HuH-7 (cell line): ENCODE data around the gene PIK3R5.

Source experiments
- DNase-seq: peaks from one replicate; pipeline ENCODE4 v3.0.0; 2011; ENCODE audit warnings: low spot score

PIK3R5 gene

DNA sequence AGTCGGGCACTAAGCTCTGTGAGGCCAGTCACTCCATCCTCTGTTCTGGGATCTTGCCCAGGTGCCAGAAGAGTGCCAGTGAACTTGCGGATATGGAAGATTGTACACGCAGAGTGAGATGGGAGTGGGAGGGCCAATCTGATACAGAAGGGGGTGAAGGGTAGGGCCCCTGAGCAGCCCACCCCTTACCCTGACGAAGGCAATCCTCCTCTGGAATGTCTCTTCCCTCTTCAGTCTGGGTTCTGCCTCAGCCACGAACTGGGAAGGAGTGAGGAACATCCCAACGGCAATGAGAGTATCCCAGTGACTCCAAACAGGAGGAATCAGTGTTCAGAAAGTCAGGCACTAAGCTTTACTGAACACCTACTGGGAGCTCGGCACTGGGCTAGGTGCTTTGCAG lies 86.1 kb downstream of the PIK3R5 start:
- no peak for DNase-seq

DNA sequence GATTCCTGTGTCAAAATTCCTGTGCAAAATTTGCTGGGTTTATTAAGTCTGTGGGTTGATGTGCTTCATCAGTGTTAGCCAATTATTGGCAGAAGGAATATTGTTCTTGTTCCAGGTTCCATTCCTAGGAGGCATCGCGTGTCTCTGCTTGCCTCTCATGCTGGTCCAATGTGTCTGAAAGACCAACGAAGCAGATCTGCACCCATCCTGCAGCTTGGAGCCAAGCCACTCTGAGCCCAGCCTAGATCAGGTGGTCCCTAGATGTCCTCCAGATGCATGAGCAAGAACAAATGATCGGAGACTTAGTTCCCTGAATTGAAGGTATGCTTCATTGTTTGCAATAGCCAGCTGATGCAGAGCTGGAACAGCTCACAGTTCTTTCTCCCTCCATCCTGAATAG lies 87.5 kb downstream of the PIK3R5 start:
- DNase-seq, result no peak

DNA sequence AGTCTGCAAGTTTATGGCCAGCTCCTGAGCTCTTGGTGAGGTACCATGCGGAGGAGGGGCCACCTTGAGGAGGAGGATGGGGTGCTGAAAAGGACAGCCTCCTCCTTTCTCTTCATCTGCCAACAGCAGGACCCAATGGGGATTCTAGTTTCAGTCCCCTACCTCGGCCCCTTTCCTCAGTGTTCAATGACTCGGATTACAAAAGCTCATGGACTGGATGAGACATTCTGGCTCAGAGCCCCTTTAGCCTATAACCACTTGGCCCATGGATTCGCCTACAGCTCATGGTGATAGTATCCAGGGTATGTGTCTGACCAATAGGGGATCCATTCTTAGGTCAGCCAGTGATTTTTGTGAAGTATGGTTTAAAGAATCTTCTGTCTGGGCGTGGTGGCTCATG lies 89.5 kb downstream of the PIK3R5 start:
- DNase-seq, result no peak

DNA sequence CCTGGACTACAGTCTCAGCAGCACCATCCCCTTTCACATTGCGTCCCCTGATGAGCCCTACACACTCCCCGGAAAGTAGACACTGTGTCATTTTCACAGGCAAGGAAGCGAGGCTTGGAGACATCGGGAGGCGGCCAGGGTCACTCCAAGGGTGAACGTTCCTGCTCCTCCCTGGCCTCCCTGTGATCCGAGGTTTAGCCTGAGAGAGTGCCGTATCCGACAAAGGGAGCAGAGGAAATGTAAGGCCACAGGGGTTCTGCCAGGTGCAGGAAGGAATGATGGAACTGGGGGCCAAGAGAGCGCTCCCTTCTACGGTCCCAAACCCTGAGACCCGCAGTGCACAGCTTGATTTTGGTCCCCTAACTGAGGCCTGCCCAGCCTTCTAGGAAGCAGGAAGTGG lies 90.1 kb downstream of the PIK3R5 start:
- DNase-seq, result no peak

DNA sequence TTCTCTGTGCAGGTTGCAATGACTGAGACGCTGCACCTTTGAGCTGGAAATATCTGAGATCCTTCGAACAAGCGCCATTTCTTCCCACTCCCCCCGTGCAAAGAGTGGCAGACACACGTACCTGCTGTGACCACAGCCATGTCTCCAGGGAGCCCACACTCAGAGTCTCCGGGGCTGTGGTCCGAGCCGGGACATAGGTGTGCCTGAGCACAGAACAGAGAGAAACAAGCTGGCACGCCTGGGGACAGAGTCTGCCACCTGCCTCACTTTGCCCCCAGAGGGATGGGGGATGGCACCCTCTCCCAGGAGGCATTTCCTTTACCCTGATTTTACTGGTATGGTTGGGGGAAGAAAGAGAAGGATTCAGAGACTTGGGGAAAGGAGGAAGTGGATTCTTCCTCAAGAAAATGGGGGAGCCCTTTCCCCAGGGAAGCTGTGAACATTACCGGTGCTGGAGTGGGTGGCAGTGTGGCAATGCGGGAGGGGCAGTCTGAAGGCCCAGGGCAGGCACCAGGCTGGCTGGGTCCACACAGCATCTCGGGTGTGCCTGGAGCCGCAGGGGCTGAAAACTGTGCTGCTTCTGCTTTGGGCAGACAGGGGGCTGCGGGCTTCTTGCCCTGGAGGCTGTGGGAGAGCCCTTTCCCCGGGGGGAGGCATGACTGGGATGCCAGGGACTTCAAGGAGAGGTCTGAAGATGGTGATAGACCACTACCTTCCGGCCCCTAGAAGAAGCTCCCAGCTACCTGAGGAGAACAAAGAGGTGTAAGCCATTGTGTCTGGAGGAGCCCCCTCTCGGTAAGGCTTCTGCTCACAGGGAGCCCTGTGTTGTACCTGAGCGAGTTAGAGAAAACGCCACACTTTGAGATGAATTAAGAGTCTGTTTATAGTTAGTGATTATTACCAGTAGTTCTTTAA lies 91.4 kb downstream of the PIK3R5 start:
- DNase-seq, result no peak

DNA sequence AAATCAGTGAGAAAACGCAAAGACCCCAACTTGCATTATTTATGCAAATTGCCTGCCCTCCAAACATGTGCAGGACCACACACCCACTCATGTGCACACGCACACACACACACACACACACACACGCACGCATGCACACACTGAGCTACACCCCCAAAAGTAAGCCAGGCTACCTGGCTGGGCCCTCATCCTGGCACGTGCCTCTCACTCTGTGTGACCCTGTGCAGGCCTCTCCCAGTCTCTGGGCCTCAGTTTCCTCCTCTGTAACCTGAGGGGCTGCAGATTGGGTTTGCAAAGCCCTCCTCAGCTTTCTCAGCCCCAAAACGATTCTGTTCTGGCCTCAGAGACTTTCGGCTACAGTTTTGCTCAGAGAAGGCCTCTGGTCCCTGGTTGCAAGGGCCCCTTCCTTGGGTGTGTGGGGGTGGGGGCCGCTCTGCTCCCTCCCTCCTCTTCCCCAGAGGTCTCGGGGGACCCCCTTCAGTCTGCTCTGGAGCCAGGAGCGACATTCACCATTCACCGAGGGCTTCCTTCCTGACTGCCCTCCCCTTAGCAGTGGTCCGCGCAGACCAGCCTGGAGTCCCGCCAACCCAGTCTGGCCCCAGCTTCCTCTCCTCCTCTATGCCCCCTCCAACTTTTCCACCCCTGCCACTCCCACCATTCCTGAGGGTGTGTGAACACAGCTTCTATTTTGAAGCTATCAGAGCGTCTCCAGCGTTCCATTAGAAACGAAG lies 92.6 kb downstream of the PIK3R5 start:
- DNase-seq, result no peak

DNA sequence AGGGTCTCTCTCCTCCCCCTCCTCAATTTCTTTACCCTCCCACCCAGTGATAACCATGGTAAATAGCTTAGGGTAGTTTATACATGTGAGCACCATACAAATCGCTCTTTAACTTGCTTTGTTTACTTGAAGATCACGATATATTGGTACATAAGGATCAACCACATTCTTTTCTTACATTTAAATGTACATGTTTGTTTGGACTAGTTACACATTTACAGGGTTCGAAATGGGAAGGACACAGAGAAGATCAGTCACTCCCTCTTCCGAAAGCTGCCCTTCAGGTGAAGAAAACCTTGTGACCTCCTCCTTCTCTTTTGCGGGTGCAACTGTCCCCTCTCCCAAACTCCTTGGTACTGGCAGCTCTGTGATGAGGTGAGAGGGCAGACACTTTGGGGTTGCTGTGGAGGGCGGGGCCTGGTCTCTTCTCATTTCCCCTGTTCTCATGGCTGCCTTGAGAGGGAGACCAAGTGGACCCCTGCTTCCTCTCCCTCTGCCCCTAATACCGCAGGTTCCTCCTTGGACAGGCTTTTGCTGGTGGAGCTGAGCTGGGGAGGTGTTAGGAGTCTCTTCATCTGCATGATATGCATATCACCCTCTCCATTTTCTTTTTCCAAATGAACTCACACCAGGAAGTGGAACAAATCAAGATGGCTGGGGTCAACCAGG lies 93.3 kb downstream of the PIK3R5 start:
- DNase-seq, result no peak

DNA sequence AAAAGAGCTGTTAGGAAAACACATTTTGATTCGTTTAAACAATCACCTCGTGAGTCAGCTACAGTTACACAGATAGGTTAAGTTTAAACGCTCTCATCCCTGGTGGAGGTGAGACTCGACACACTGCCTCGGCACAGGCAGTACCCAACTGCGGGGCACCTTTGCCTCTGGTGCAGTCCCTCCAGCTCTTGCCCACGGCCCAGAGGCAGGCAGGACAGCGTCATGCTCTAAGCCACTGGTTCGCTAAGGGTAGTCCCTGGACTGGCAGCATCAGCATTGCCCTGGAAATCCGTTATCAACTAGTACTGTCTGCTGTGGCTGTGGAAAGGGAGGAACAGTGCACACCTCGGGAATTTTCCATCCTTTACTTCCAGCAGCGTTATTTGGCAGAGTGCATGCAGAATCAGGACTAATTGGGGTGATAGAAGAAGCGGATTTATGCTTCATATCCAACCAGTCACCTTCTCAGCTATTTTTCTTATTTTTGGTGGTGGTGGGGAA lies 94.4 kb downstream of the PIK3R5 start:
- DNase-seq, result no peak

DNA sequence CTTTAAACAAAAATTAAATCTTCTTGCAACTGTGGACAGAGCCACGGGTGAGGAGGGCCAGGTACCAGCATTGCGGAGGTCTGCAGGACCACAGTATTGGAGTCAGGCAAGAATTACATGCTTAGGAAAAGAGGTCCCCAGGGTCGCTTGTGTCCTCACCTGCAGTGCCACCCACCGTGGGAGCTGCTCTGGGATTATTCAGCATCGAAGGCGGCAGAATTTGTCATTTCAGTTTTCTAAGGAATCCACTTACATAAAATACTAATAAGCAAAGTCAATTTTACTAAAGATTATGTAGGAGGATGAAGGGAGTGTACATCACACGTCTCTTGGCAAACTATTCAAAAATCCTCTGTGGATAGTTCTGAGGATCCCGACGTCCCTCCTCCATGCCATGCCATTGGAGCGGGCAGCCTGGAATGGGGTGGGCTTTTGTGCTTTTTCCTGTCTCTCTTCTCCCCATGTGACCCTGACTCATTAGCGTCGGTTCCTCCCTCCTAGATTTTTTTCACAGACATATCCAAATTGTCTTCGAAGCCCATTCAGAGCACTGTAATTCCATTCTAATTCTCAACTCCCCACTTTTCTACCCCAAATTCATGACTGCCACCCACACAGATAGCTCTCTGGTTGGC lies 95.0 kb downstream of the PIK3R5 start:
- DNase-seq, result no peak

DNA sequence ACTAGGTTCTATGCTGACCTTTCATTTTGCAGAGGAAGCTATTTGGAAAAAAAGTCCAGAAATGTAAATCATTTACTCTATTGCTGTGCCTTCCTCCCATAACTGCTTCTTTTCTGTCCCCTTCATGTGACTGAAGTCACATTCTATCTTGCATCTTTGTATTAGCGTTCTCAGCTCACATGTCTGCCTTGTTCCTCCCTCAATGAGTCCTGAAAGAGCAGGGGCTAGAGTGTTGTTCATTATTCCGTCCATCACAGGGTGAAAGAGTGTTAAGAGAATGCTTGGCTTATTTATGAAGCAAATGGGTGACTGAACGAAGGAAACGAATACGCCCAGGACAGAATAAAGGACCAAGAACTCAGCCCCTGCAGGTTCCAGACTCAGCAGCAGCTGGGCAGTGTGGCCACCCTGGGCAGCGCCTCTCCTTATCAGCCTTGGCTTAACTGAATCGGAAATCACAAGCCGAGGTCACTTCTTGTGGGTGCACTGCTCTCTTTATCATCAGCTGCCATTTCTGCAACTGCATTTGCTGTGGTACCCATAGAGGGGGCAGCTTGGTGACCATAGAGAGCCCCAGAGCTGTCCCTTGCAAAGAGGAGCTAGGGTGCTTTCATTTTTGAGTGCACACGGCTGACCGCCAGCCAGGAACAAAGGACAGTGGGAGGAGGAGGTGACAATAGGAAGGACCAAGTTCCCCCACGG lies 96.2 kb downstream of the PIK3R5 start:
- DNase-seq, result no peak

DNA sequence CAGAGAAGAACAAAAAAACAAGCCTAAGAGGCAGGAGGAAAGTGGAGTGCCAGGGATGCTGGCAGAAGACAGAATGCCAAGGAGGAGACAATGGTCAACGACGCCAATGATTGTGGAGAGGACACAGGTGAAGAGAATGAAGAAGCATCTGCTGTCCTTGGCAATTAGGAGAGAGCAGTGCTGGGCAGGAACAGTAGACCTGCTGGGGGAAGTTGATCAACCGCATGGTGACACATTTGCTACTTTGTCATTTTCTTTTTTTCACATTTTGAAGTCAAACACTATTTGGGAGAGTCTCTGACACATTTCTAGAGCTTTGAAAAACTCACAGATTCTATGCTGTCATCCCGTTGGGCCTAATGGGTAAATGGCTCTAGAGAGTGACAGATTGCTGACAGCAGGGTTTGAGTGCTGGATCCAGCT lies 97.0 kb downstream of the PIK3R5 start:
- DNase-seq, result no peak

DNA sequence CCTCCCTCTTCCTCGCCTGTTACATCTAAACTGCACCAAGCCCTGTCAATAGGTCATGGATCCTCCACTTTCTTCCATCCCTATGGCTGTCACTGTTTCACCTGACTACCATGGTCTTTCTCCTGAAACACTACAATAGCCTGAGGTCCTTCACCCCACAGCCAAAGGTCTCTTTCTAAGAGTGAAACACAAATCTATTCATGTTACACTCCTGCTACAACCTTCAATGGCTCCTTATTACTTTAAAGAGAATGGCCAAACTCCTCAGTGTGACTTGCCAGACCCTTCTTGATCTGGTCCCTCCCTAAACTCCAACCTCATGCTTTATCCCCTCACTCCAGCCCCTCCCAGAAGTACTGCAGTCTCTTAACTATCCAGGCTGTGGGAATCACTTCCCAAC lies 97.4 kb downstream of the PIK3R5 start:
- DNase-seq, result no peak

DNA sequence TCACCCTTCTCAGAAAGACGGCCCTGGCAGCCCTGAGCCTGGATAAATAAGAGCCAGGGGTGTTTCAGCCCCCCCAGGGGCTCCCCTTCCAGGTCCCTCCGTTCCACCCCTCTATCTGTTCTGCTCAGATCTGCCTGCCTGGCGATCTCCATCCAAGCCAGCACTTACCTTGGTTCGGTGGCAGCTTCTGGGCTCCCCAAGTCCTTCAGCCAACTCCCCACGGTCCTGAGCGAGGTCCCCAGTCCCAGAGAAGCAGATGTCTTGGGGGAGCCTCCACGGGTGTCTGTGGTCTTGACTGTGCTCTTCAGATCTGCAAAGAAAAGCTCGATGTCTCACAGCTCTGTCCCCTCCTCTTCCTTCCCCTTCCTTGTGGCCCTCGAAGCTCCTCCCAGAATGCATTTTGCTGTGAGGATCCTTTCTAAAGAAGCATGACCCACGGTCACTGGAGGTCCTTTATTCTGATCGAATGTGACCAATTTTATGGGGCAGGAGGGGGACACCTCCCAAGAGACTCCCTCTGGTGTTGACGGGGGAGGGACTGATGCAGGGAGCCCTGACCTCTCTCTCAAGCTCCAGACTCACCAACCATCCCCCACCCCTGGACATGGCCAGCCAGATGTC lies 98.0 kb downstream of the PIK3R5 start, which contains the start of gene PIK3R6:
Gene PIK3R6 (minus strand): TSS at position 314 of the 621 bp plus-strand sequence. CDS start 17,880 bp downstream, outside the sequence.
- DNase-seq, result no peak

DNA sequence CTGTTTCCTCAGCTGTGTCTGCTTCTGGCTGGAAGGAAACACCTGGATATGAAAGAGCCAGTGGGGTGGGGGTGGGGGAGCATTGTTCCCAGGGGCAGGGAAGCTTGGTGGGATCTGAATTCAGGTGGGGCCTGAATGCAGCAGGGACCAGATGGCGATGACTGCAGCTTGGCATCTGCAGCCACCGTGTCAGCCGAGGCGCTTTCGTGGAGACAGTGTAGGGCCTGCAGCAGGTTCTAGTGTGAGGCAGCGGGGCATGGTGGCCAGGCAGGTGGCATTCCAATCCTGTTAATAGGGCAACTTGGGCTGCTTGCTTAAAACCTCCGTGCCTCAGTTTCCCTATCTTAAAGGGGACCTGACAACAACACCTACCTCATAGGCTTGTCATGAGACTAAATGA lies 99.7 kb downstream of the PIK3R5 start:
- DNase-seq, result no peak

DNA sequence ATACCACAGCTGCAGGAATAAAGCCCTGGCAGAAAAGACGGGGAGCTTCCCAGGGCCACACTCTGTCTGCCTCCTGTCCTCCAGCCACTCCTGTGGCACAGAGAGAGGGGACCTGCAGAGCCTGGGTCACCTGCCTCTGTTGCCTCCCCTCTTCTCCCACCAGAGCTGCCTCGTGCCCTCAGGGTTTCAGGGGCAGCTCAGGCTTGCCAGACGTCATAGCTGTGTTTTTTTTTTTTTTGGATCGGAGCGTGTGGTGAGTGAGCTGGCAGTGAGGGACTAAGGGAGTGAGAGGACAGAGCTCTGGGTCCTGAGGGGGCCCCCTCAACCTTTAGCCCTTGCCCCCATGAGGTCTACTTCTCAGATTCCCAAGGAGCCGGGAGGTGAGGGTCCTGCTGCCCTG lies 100.1 kb downstream of the PIK3R5 start:
- no peak for DNase-seq

DNA sequence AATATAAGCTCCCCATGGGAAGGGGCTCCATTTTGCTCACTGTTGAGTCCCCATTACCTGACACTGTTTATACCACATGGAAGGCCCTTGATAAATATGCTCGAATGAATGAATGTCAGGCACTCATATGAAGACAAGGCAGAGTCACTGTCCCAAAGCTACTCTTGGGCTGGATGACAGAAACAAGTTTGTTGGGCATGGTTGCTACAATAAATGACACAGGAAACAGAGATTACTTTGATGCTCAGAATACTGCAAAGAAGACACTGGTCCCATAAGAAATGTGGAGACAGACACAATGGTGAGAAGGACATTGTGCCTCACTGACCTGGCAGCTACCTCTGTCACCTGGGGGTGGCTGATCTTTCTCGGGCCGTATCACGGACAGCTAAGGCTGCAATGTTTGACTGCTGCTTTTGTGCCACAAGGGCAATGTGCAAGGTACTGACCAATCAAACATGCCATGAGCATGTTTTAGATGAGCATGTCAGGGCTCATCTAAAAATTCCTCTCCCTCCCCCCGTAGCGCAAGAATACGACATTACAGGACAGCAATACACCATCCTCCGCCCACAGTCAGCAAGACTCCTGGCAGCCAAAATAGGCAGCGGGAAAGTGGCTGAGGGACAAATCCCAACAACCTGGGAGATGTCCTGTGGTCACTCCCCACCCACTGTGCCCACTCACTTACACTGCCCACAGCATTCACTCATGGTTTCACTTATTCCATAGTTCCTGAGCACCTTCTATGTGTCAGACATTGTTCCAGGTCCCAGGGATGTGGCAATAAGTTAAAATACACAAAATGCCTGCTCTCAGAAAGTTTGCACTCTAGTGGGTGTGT lies 103.1 kb downstream of the PIK3R5 start:
- DNase-seq, result no peak

DNA sequence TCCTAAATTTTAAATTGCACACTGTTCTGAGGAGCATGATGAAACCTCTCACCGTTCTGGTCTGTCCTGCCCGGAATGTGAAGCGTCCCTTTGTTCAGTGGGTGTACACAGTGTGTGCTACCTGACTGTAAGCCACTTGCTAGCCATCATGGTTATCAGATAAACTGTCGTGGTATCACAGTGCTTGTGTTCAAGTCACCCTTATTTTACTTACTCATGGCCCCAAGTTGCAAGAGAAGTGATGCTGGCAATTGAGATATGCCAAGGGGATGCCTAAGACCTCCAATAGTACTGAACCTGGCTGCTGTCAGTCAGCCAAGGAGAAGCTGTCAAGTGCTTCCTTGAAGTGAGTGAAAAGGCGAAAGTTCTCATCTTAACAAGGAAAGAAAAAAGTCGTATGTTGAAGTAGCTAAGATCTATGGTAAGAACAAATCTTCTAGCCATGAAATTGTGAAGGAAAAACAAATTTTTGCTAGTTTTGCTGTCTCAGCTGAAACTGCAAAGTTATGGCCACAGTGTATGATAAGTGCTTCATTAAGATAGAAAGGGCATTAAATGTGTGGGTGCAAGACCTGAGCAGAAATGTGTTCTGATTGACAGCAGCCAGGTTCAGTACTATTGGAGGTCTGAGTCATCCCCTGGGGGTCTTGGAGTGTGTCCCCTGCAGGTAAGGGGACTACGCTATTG lies 103.9 kb downstream of the PIK3R5 start:
- DNase-seq, result no peak

DNA sequence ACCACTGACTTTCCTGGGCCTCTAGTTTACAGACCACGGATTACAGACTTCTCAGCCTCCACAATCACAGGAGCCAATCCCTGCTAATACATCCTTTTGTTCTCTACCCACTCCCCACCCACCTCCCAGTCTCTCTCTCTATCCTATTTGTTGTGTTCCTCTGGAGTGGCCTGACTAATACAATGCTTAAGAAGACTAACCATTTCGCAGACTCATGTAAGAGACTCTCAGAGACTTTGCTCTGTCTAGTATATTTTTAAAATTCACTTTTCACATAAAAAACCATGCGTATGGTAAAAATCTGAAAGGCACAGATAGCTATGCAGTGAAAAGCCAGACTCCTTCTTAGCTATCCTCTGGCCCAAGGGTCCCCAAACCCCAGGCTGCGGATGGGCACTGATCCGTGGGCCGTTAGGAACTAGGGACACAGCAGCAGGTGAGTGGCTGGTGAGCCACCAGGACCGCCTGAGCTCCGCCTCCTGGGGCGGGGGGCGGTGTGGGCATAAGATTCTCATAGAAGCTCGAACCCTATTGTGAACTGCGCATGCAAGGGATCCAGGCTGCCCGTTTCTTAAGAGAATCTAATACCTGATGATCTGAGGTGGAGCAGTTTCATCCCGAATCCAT lies 105.6 kb downstream of the PIK3R5 start:
- DNase-seq, result no peak
